GM21619 (cell line): ENCODE data around the gene ARL4A.

ENCODE experiments used
- ATAC-seq: cut with Tn5 transposase; IDR thresholded peaks from one replicate; pipeline ENCODE4 v1.9.1; 2021; ENCODE audit not compliant: unreplicated experiment

ARL4A gene

GRCh38 chr7:12722636-12723605 lies 35.5 kb downstream of the ARL4A start:
- no peak for ATAC-seq

- no peak for ATAC-seq
Observed at GRCh38 chr7:12725575-12726316, 38.3 kb downstream of the ARL4A start.

GRCh38 chr7:12726908-12727307 lies 39.5 kb downstream of the ARL4A start:
- ATAC-seq: no peak

DNA sequence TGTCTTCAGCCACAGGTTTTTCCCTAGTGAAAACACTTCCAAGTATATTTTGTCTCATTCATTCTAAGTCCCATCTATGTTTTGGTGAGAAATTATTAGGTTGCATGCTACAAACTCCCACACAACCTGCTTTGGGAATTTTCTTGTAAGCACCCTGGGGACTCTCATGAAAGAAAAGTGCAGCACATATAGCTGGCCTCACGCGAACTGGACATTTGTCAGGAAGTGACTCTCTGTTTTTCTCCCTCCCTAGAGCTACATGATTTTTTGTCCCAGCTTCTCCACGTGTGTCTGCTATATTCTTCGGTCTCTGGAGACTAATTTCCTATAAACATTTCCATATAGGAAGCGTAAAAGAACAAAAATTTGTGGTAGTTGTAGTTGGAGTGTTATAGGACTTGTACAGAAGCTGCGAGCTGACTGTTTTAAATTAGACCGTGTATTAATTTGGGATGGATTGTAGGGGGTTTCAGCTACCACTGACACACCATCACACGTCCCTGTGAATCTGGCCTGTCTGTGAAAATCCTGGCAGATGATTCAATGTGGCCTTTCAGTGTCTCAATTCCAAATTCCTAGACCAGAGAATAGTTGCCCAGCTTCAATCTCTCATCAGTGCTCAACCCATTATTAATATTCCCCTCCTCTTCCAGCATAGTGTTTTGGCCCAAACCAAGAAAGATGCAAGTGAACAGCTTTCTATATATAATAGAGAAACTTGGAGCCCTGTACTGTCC lies 40.2 kb downstream of the ARL4A start:
- ATAC-seq: no peak

DNA sequence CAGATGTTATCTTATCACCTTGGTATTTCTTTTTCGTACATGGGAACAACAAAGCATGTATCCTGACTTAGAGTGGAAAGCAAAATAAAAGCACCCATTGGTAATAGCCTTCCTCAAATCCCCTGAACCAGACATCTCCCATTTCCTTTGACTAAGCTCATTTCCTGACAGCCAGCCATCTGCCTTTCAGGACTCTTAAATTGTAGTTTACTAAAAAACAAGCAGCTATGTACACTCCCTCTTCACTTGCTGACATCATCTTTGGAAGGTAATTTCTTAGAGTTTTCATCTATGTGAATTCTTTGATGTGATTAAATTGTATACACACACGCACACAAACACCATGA lies 40.7 kb downstream of the ARL4A start:
- no peak for ATAC-seq

- no peak for ATAC-seq
Observed at GRCh38 chr7:12729112-12729511, 41.7 kb downstream of the ARL4A start.

DNA sequence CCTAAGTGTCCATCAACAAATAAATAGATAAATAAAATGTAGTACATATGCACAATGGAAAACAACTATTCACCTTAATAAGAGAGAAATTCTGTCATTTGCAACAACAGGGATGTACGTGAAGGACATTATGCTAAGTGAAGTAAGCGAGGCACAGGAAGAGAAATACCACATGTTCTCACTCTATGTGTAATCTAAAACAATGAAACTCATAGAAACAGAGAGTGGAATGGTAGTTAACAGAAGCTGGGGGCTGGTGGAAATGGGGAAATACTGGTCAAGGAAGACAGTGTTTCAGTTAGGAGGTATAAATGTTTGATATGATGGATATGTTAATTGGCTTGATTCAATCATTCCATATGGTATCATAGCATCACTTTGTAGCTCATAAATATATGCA lies 43.1 kb downstream of the ARL4A start:
- no peak for ATAC-seq

DNA sequence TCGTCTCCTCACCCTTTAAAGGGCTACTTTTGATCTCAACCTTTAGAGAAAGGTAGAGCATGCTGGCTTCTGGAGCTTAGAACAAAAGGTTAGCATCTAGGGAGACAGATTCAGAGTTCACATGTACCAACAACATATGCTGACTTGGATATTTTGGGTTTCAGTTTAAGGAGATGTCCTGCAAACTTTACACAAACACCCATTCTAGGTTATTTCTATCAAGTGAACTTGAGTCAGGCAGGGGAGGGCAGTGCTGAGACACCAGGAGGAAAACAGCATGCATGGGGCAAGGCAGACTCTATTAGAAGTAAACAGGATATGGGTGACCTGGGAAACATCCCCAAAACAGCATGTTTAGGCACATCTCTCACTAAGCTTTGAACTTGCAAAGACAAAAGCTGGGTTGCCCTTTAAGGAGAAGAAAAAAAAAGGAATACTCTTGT lies 43.8 kb downstream of the ARL4A start:
- ATAC-seq: peak; percentile 44

GRCh38 chr7:12731775-12732174 lies 44.3 kb downstream of the ARL4A start:
- ATAC-seq: no peak

DNA sequence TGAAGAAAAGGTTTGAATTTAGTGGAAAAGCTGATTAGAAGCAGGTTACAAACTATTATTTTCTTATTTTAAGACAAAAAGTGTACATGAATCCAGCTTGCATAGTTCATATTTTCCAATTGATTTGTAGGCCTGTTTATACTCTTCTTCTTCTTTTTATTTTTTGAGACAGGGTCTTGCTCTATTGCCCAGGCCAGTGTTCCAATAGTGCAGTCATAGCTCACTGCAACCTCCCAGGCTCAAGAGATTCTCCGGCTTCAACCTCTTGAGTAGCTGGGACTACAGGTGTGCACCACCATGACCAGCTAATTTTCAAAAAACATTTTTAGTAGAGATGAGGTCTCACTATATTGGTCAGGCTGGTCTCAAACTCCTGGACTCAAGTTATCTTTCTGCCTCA lies 45.0 kb downstream of the ARL4A start:
- no peak for ATAC-seq

- no peak for ATAC-seq
Observed at GRCh38 chr7:12735923-12736322, 48.5 kb downstream of the ARL4A start.

GRCh38 chr7:12737373-12737772 lies 49.9 kb downstream of the ARL4A start:
- no peak for ATAC-seq

- ATAC-seq: no peak
Observed at GRCh38 chr7:12737836-12738235, 50.4 kb downstream of the ARL4A start.

GRCh38 chr7:12738665-12739064 lies 51.2 kb downstream of the ARL4A start:
- no peak for ATAC-seq
